Measurements from ENCODE around the gene PAH.

Gene PAH

GRCh38 chr12:102950107-102950949, 33.3 kb upstream of the PAH start:
- DNase-seq, result no peak

- DNase-seq, result no peak
Observed at GRCh38 chr12:102948941-102949352, 31.9 kb upstream of the PAH start.

- no peak for DNase-seq
Observed at GRCh38 chr12:102946042-102946441, 29.0 kb upstream of the PAH start.

- no peak for DNase-seq
Observed at GRCh38 chr12:102939670-102940222, 22.7 kb upstream of the PAH start.

GRCh38 chr12:102939059-102939458, 22.0 kb upstream of the PAH start:
- DNase-seq, result no peak

GRCh38 chr12:102933168-102933567, 16.1 kb upstream of the PAH start:
- DNase-seq, result no peak

- DNase-seq, result no peak
Observed at GRCh38 chr12:102927220-102927619, 10.2 kb upstream of the PAH start.

- no peak for DNase-seq
Observed at GRCh38 chr12:102921240-102921639, 4.2 kb upstream of the PAH start.

- DNase-seq, result no peak
Observed at GRCh38 chr12:102920271-102920670, 3.2 kb upstream of the PAH start.

- no peak for DNase-seq
Observed at GRCh38 chr12:102918840-102919239, 1.8 kb upstream of the PAH start.

GRCh38 chr12:102916252-102917025, 605 bp downstream of the PAH start:
- DNase-seq, result no peak

GRCh38 chr12:102913453-102914226, 3.4 kb downstream of the PAH start:
- DNase-seq, result no peak

- DNase-seq, result no peak
Observed at GRCh38 chr12:102912258-102912657, 4.8 kb downstream of the PAH start.

GRCh38 chr12:102911320-102911719, 5.7 kb downstream of the PAH start:
- no peak for DNase-seq

GRCh38 chr12:102910792-102911191, 6.3 kb downstream of the PAH start:
- DNase-seq, result no peak

GRCh38 chr12:102910137-102910536, 6.9 kb downstream of the PAH start:
- DNase-seq, result no peak

- no peak for DNase-seq
Observed at GRCh38 chr12:102907918-102908317, 9.1 kb downstream of the PAH start.

GRCh38 chr12:102905229-102905628, 11.8 kb downstream of the PAH start:
- DNase-seq, result no peak

- DNase-seq, result no peak
Observed at GRCh38 chr12:102903337-102904007, 13.6 kb downstream of the PAH start.

GRCh38 chr12:102902093-102902492, 15.0 kb downstream of the PAH start:
- no peak for DNase-seq

- no peak for DNase-seq
Observed at GRCh38 chr12:102900389-102900788, 16.7 kb downstream of the PAH start.

- no peak for DNase-seq
Observed at GRCh38 chr12:102896067-102896466, 21.0 kb downstream of the PAH start.

All from activated gamma-delta T cell (primary cell).